AG10803 (cell line): ENCODE results near the gene GALC.
"Not testable (repeated sequence)": the region's sequence is repeated elsewhere in the genome, so short reads cannot be mapped to it uniquely, and the experiment has no call there.

Experiments used
- DNase-seq: peaks from one replicate; pipeline ENCODE4 v3.0.0; 2010; ENCODE audit warnings: low read depth
- H3K4me3 ChIP-seq: 2 replicates; pipeline ENCODE4 v1.5.1; 2011; ENCODE audit warnings: mild to moderate bottlenecking, low read length, control low read depth
- TF ChIP-seq, protein P1 (sequence below): conservative IDR thresholded peaks from 2 replicates; pipeline ENCODE4 v1.5.1; 2011; ENCODE audit warnings: mild to moderate bottlenecking, low read length, control low read depth, inconsistent platforms

The GALC gene

DNA sequence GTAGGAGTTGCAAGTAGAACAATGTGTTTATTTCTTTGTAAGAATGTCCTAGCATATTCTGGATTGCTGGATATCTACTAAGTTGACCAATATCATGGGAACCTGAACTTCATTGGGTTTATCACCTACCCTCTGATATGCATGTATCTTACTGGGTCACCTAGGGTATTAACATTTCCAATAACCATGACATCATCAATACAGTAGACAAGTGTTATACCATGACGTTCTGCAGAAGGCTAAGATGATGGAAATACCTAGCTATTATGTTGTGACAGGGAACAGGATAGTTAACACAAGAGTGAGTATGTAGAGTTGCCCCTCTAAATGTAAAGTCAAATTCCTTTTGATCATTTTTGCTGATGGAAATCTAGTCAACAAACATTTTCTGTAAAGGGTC is 37.9 kb upstream of the GALC start:
- TF ChIP-seq, protein P1, sequence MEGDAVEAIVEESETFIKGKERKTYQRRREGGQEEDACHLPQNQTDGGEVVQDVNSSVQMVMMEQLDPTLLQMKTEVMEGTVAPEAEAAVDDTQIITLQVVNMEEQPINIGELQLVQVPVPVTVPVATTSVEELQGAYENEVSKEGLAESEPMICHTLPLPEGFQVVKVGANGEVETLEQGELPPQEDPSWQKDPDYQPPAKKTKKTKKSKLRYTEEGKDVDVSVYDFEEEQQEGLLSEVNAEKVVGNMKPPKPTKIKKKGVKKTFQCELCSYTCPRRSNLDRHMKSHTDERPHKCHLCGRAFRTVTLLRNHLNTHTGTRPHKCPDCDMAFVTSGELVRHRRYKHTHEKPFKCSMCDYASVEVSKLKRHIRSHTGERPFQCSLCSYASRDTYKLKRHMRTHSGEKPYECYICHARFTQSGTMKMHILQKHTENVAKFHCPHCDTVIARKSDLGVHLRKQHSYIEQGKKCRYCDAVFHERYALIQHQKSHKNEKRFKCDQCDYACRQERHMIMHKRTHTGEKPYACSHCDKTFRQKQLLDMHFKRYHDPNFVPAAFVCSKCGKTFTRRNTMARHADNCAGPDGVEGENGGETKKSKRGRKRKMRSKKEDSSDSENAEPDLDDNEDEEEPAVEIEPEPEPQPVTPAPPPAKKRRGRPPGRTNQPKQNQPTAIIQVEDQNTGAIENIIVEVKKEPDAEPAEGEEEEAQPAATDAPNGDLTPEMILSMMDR: no peak
- H3K4me3 ChIP-seq: no peak overlapping the region
- no peak for DNase-seq

DNA sequence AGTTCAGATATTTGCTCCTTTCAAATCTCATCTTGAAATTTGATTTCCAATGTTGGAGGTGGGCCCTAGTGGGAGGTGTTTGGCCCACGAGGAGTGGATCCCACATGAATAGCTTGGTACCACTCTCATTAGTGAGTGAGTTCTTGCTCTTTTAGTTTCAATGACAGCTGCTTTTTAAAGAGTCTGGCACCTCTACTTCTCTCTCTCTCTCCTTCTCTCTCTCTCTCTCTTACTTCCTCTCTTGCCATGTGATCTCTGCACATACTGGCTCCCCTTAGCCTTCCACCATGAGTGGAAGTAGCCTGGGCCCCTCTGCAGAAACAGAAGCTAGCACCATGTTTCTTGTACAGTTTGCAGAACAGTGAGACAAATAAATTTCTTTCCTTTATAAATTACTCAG is 37.1 kb upstream of the GALC start:
- TF ChIP-seq, protein P1: no peak
- DNase-seq: no peak
- H3K4me3 ChIP-seq: no peak overlapping the region

DNA sequence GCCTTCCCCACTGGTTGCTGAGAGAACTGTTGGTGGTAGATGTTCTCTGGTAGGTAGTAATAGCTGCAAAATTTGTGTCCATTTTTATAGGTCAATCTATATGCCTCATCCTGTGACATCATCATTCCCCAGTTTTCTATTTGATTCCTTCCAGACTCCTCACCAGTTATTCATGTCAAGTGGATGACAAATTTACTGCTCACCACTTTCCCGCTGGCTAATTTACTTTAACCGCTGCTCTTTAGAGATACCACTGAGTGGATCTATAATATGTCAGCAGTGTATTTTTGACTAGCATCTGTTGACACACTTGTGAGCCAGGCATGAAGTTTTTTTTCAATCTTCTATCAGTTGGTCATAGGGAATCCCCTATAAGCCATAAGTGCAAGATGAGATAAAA is 36.5 kb upstream of the GALC start:
- TF ChIP-seq, protein P1: no peak
- H3K4me3 ChIP-seq: no peak overlapping the region
- DNase-seq: no peak

DNA sequence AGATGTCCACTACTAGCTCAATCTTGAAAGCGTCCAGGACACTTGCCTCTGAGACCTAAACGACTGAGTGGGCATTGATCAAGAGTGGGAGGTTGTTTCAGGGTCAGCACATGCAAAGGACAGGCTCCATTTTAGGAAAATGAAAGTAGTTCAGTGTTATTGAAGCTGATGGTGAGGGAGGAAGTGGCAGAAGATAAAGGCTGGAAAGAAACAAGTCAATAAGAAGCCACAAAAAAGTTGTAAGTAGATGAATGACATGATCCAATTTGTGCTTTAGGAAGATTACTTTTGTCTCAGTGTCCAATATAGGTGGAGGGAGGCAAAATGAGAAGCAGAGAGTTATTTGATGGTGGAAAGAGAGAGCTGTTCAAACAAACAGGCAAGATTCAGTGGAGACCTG is 33.9 kb upstream of the GALC start:
- H3K4me3 ChIP-seq: no peak overlapping the region
- TF ChIP-seq, protein P1: no peak
- DNase-seq: no peak

DNA sequence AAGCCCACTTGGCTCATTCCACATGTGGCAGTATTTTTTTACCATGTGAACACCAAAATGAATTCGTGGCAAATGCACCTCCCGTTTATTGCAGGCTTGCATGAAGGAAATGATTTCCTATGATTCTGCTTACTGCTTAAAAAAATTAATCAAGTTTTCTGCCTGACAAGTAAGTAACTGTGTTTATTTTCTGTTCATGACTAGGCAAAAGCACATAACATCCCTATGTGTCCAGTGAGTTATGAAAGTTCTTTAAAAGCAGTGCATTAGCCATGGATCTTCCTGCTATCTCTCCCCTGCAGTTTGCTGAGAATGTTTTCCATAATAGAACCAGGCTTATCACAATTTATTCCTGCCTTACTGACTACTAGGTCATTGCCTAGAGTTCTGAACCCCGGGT is 32.3 kb upstream of the GALC start:
- DNase-seq: no peak
- TF ChIP-seq, protein P1: no peak
- H3K4me3 ChIP-seq: no peak overlapping the region

DNA sequence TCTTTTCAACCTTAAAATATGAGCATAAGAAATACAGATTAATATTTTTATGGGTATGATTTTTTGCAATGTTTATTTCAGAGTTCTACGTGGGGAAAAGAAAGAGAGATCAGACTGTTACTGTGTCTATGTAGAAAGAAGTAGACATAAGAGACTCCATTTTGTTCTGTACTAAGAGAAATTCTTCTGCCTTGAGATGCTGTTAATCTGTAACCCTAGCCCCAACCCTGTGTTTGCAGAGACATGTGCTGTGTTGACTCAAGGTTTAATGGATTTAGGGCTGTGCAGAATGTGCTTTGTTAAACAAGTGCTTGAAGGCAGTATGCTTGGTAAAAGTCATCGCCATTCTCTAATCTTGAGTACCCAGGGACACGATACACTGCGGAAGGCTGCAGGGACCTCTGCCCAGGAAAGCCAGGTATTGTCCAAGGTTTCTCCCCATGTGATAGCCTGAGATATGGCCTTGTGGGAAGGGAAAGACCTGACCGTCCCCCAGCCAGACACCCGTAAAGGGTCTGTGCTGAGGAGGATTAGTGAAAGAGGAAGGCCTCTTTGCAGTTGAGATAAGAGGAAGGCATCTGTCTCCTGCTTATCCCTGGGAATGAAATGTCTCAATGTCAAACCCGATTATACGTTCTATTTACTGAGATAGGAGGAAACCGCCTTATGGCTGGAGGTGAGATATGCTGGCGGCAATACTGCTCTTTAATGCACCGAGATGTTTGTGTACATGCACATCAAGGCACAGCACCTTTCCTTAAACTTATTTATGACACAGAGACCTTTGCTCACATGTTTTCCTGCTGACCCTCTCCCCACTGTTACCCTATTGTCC is 31.5 kb upstream of the GALC start:
- H3K4me3 ChIP-seq, DNase-seq: not testable (repeated sequence)

DNA sequence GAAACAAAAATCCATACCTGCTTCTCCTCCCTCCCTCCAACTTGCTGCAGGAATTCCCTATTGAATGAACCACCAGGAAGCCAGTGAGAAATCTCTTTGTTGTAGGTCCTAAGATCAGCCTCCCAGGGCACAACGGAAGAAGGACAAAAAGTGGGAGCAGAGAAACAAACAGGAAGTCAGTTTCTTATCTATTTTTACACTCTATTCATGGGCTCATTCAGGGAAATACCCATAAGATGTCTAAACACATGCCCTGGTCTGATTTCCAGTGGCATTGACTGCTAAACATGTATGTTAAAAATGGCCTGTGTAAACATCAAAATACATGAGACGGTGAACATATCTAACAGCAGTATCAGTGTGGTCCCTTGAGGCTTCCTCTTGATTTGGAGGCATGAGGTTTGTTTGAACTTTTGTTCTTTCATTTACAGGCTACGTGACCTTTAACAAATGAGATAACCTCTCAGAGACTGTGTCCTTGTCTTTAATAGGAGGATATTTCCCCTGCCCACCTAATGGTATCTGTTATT is 30.7 kb upstream of the GALC start:
- no peak overlapping the region for H3K4me3 ChIP-seq
- TF ChIP-seq, protein P1: no peak
- no peak for DNase-seq
